HEK293T (cell line): Measurements from ENCODE around the gene KISS1R.
A peak's percentile ranks its signal among the peaks of the same experiment; 100 is the strongest.

Source experiments
- CTCF ChIA-PET: fragments of 350-600 bp; formaldehyde crosslinking; extraction: SDS; loops from one replicate; lab custom pipeline; 2021; ENCODE audit warnings: antibody characterized with exemption, inconsistent platforms; lab: Yijun Ruan, JAX
- POLR2A ChIA-PET: fragments of 350-600 bp; formaldehyde crosslinking; extraction: SDS; loops from one replicate; lab custom pipeline; 2020; ENCODE audit warnings: antibody characterized with exemption, inconsistent platforms; lab: Yijun Ruan, JAX
- DNase-seq: peaks from one replicate; pipeline ENCODE4 v3.0.0; 2012; ENCODE audit warnings: mixed read lengths; ENCODE audit errors: extremely low spot score
- ARNT ChIP-seq: fragments of 450-650 bp; IDR thresholded peaks from 2 replicates; pipeline ENCODE4 v1.6.1; 2017; ENCODE audit warnings: mild to moderate bottlenecking
- BHLHE40 ChIP-seq: fragments of 450-650 bp; IDR thresholded peaks from 2 replicates; pipeline ENCODE4 v1.6.1; 2016; ENCODE audit warnings: mild to moderate bottlenecking, moderate library complexity, borderline replicate concordance
- CTBP1 ChIP-seq: fragments of 450-650 bp; IDR thresholded peaks from 2 replicates; pipeline ENCODE4 v1.6.1; 2016; ENCODE audit warnings: borderline replicate concordance
- ELF4 ChIP-seq: fragments of 450-650 bp; IDR thresholded peaks from 2 replicates; pipeline ENCODE4 v1.6.1; 2017; ENCODE audit warnings: antibody characterized with exemption
- FOXA1 ChIP-seq: fragments of 450-650 bp; IDR thresholded peaks from 2 replicates; pipeline ENCODE4 v1.6.1; 2016; ENCODE audit warnings: mild to moderate bottlenecking
- FOXK2 ChIP-seq: fragments of 450-650 bp; IDR thresholded peaks from 2 replicates; pipeline ENCODE4 v1.6.1; 2016; ENCODE audit warnings: mild to moderate bottlenecking
- FOXM1 ChIP-seq: fragments of 450-650 bp; IDR thresholded peaks from 2 replicates; pipeline ENCODE4 v1.6.1; 2017; ENCODE audit warnings: mild to moderate bottlenecking, borderline replicate concordance
- HDGF ChIP-seq: fragments of 450-650 bp; IDR thresholded peaks from 2 replicates; pipeline ENCODE4 v1.6.1; 2017; ENCODE audit warnings: antibody characterized with exemption, borderline replicate concordance
- L3MBTL2 ChIP-seq: fragments of 450-650 bp; conservative IDR thresholded peaks from 2 replicates; pipeline ENCODE4 v1.6.1; 2016; ENCODE audit warnings: mild to moderate bottlenecking
- LEF1 ChIP-seq: fragments of 450-650 bp; IDR thresholded peaks from 2 replicates; pipeline ENCODE4 v1.6.1; 2017; ENCODE audit warnings: mild to moderate bottlenecking, borderline replicate concordance
- NFRKB ChIP-seq: fragments of 450-650 bp; IDR thresholded peaks from 2 replicates; pipeline ENCODE4 v1.6.1; 2016; ENCODE audit warnings: mild to moderate bottlenecking, moderate library complexity
- SP1 ChIP-seq: fragments of 450-650 bp; IDR thresholded peaks from 2 replicates; pipeline ENCODE4 v1.6.1; 2017
- SUZ12 ChIP-seq: fragments of 450-650 bp; IDR thresholded peaks from 2 replicates; pipeline ENCODE4 v1.6.1; 2016; ENCODE audit warnings: mild to moderate bottlenecking
- TARDBP ChIP-seq: fragments of 450-650 bp; IDR thresholded peaks from 2 replicates; pipeline ENCODE4 v1.6.1; 2016
- ZNF384 ChIP-seq: fragments of 450-650 bp; IDR thresholded peaks from 2 replicates; pipeline ENCODE4 v1.6.1; 2016
- TF ChIP-seq, protein P1 (sequence below): fragments of 450-650 bp; IDR thresholded peaks from 2 replicates; pipeline ENCODE4 v1.6.1; 2016

KISS1R gene

DNA sequence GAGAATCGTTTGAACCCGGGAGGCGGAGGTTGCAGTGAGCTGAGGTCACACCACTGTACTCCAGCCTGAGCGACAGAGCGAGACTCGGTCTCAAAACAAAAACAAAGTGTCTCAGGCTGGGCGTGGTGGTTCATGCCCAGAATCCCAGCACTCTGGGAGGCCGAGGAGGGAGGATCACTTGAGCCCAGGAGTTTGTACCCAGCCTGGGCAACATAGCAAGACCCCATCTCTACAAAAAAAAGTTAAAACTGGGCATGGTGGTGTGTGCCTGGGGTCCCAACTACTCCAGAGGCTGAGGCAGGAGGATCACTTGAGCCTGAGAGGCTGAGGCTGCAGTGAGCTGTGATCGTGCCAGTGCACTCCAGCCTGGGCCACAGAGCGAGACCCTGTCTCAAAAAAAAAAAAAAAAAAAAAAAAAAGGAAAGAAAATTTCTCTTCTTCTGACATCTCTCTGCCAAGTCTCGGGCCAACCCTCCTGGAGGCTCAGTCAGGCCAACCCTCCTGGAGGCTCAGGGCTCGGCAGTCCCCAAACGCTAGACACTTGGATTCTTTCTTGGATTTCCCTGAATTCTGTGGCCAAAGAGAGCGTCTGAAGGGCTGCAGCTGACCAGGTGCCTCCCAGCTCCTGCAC, 35.0 kb downstream of the KISS1R start:
- TF ChIP-seq HDGF (no peak), ZNF384 (peak; percentile 68)
- POLR2A ChIA-PET: no interaction called here
- CTCF ChIA-PET: no interaction called here
- no peak for DNase-seq

DNA sequence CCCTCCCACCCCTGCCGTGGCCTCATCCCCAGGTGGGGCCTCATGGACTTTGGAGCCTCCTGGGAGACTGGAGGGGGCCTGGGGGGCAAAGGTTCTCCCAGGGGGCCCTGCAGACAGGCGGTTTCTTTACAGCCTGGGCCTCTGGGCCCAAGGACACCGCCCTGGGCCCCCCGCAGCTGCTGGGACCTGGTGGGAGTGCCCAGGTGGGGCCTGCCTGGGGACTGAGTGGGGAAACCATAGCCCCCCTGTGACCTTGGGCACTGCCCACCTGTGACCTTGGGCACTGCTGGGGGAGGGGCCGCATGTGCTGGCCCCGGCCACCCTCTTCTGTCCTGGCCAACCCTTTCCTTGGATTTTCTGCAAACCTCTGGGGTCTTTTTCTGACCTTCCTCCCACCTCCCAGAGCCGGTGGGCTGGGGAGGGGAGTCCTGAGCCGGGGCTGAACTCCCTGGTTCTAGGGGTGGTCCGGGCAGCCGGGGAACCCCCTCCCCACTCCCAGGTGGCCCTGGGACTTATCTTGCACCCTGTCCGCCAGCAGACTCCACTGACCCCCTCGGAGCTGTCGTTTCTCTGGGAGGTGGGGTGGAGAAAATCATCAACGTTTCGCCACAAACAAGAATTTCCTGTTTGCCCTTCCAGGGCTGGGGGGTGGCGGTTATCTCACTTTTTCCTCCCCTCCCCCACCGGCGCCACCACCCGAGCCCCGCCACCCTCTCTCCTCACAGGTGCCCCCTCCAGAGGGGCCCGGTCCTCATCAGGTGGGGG, 35.7 kb downstream of the KISS1R start:
- CTCF ChIA-PET: no interaction called here
- no peak for DNase-seq
- no peak for TF ChIP-seq HDGF
- no peak for TF ChIP-seq FOXK2
- no peak for TF ChIP-seq BHLHE40
- TF ChIP-seq NFRKB: no peak
- TF ChIP-seq, protein P1, sequence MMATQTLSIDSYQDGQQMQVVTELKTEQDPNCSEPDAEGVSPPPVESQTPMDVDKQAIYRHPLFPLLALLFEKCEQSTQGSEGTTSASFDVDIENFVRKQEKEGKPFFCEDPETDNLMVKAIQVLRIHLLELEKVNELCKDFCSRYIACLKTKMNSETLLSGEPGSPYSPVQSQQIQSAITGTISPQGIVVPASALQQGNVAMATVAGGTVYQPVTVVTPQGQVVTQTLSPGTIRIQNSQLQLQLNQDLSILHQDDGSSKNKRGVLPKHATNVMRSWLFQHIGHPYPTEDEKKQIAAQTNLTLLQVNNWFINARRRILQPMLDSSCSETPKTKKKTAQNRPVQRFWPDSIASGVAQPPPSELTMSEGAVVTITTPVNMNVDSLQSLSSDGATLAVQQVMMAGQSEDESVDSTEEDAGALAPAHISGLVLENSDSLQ: no peak
- no peak for TF ChIP-seq TARDBP
- TF ChIP-seq LEF1: no peak
- TF ChIP-seq FOXA1: no peak
- POLR2A ChIA-PET: no interaction called here

DNA sequence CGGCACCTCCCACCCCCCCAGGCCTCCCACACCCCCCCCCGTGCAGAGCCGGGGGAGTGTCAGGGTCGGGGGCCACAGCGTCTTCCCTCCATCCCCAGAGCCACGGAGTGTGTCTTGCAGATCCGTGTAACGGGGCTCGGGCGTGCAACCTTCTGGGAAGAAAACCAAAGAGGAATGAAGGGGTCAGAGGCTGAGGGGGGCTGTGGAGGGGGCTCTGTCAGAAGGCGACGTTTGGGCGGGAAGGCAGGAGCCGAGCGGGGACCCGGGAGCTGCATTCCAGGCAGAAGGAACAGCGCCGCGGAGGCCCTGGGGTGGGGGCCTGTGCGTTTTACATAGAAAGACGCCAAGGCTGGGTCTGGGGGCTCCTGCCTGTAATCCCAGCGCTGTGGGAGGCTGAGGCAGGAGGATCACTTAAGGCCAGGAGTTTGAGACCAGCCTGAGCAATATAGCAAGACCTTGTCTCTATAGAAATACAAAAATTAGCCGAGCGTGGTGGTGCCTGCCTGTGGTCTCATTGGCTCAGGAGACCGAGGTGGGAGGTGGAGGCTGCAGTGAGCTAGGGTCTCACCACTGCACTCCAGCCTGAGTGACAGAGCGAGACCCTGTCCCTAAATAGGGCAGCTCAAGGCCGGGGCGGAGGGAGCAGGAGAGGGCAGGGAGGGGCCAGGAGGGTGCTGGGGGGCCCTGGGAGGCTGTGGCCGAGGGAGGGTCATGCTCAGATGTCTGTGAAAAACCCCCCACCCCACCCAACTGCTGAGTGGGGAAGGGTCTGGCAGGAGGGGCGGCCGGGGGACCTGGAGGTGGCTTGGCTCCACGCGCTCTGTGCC, 36.5 kb downstream of the KISS1R start:
- POLR2A ChIA-PET: no interaction called here
- no peak for TF ChIP-seq TARDBP
- no peak for TF ChIP-seq ZNF384
- no peak for TF ChIP-seq ARNT
- TF ChIP-seq L3MBTL2: no peak
- TF ChIP-seq ELF4: no peak
- no peak for TF ChIP-seq SP1
- TF ChIP-seq, protein P1: no peak
- no peak for TF ChIP-seq LEF1
- no peak for TF ChIP-seq SUZ12
- no peak for TF ChIP-seq FOXK2
- no peak for TF ChIP-seq HDGF
- TF ChIP-seq NFRKB: no peak
- no peak for TF ChIP-seq BHLHE40
- TF ChIP-seq CTBP1: no peak
- CTCF ChIA-PET: no interaction called here
- DNase-seq: no peak

DNA sequence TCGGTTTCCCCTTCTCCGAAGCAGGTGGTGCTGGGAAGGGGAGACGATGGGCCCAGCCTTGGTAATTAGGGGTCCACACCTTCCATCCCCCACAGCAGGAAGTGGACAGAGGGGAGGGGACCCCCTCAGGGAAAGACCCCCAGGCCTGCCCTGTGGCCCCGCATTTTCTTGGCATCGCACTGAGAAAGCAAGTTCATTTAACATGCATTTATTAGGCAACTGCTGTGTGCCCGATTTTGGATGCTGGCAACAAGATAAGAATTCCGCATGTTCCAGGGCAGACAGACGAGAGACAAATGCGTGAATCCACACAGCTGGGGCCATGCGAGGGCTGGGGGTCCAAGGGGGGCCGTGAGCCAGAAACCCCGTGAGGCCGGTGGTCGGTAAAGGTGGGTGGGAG, 37.1 kb downstream of the KISS1R start:
- ChIA-PET POLR2A (no interaction called here), CTCF (no interaction called here)
- TF ChIP-seq TARDBP (no peak), SP1 (no peak), ELF4 (no peak), LEF1 (no peak), FOXA1 (no peak), L3MBTL2 (no peak), NFRKB (no peak), BHLHE40 (no peak), FOXK2 (no peak), SUZ12 (no peak), CTBP1 (no peak), HDGF (no peak)
- TF ChIP-seq, protein P1: no peak
- DNase-seq: no peak

DNA sequence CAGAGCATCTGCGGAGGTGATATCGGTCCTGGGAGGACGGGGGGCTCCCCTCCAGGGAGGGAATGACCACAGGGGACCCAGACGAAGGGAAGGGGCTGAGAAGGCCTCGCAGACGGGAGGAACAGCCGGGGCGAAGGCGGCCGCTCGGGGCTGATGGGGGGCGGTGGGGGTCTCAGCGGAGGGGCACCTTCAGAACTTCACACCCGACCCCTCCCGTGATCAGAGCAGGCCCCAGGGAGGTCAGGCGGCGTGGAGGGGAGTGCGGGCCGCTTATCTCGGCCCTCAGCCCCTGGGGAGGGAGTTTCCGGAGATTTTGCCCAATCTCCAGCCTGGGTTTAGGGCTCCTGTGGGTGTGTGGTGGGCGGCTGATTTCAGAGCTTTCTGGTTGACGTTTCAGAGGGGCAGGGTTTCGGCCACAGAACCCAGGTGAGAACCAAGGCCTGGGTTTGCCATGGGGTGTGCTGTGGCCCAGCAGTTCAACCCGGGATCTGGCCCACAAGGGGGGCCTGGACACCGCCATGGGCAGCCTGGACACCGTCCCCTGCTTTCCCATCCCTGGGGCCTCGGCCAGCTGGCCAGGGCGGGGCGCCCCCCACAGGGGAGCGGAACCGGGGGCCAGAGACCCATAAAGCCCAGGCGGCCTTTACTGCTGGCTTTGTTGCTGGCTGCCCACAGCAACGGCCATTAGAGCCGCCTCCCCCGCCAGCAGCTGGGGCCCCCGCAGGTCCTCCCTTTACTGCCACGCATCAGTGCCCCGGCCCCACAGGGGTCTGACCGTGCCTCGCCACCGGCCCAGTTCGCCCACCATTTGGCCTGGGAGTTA, 37.8 kb downstream of the KISS1R start:
- no peak for TF ChIP-seq SUZ12
- no peak for TF ChIP-seq NFRKB
- no peak for TF ChIP-seq SP1
- no peak for TF ChIP-seq TARDBP
- TF ChIP-seq BHLHE40: no peak
- no peak for TF ChIP-seq HDGF
- no peak for TF ChIP-seq FOXM1
- DNase-seq: no peak
- ChIA-PET CTCF (no interaction called here), POLR2A (no interaction called here)
